Natural killer cell (primary cell): ENCODE measurements around the gene HKDC1. TPM values are rescaled to one million over a fixed set of nuclear protein-coding genes. Genes with fewer than 3 reads are reported as not detected.
A peak's percentile ranks its signal among the peaks of the same experiment; 100 is the strongest.

Experiments
- ATAC-seq, 3 donors: fragments of 150-1000 bp in 2 of 3; fragments of 200-7000 bp in 1 of 3; cut with Tn5 transposase; 1 replicate in 1 of 3; 2 replicates in 2 of 3; pipeline ENCODE4 v1.10.0; 2021; ENCODE audit warnings: mild to moderate bottlenecking in 2 of 3, moderate library complexity in 2 of 3
- DNase-seq, 2 donors: peaks; one replicate each; pipeline versions ENCODE4 v3.0.0 to v3.0.0-alpha.2; 2013 to 2021; ENCODE audit warnings: mixed read lengths in 1 of 2
- H3K27ac ChIP-seq: one replicate; pipeline ENCODE4 v1.5.1; 2013; ENCODE audit warnings: mild to moderate bottlenecking, low read length
- H3K27me3 ChIP-seq: one replicate; pipeline ENCODE4 v1.6.1; 2013; ENCODE audit warnings: low read length; ENCODE audit not compliant: control insufficient read depth, insufficient read depth
- H3K36me3 ChIP-seq: one replicate; pipeline ENCODE4 v1.6.1; 2013; ENCODE audit warnings: low read length; ENCODE audit not compliant: control insufficient read depth, insufficient read depth
- H3K4me1 ChIP-seq: one replicate; pipeline ENCODE4 v1.6.1; 2013; ENCODE audit warnings: low read length; ENCODE audit not compliant: control insufficient read depth, insufficient read depth
- H3K4me3 ChIP-seq: one replicate; pipeline ENCODE4 v1.5.1; 2013; ENCODE audit warnings: low read length
- H3K9me3 ChIP-seq: one replicate; pipeline ENCODE4 v1.6.1; 2013; ENCODE audit warnings: low read length; ENCODE audit not compliant: control insufficient read depth, insufficient read depth
- H3K27ac Mint-ChIP-seq, 2 donors: one replicate each; pipeline ENCODE4 v1.8.0; 2022; ENCODE audit warnings: mild to moderate bottlenecking in 2 of 2, mixed read lengths in 2 of 2, moderate library complexity in 1 of 2
- H3K27me3 Mint-ChIP-seq, 2 donors: one replicate each; pipeline ENCODE4 v1.8.0; 2022; ENCODE audit warnings: low read depth in 2 of 2, mixed read lengths in 2 of 2
- H3K36me3 Mint-ChIP-seq: one replicate; pipeline ENCODE4 v1.8.0; 2022; ENCODE audit warnings: mixed read lengths
- H3K4me1 Mint-ChIP-seq, 2 donors: one replicate each; pipeline ENCODE4 v1.8.0; 2022; ENCODE audit warnings: mixed read lengths in 2 of 2
- H3K4me3 Mint-ChIP-seq: one replicate; pipeline ENCODE4 v1.8.0; 2022; ENCODE audit warnings: mild to moderate bottlenecking, moderate library complexity, mixed read lengths
- H3K9me3 Mint-ChIP-seq, 2 donors: one replicate each; pipeline ENCODE4 v1.8.0; 2022; ENCODE audit warnings: mixed read lengths in 2 of 2
- WGBS: methylation state at CpG from one replicate; pipeline ENCODE4 v1.1.7; 2013; ENCODE audit warnings: missing lambda C conversion rate; ENCODE audit not compliant: insufficient coverage; 5-methylcytosine and 5-hydroxymethylcytosine counted together
- intact Hi-C: fragments of 100-400 bp; cut with micrococcal nuclease; formaldehyde crosslinking; loops from one replicate; pipeline ENCODE4 v1.14.2; 2022
- total RNA-seq, 4 donors: library from RNA; stranded (reverse); fragments of 120-200 nt in 1 of 4; gene quantifications; one replicate each; pipeline versions ENCODE4 v1.2.3 to v1.2.4, GENCODE V29; 2013 to 2022
- TF ChIP-seq, protein P1 (sequence below): fragments of 200-600 bp; IDR thresholded peaks from one replicate; pipeline ENCODE4 v1.8.0; 2022; ENCODE audit warnings: antibody characterized with exemption

HKDC1 gene
- total RNA-seq, 3 donors from 2014 or later (not counting 1 experiment from before 2014, with no cell fraction given): 0.50 to 0.82 TPM; not detected in 1

DNA sequence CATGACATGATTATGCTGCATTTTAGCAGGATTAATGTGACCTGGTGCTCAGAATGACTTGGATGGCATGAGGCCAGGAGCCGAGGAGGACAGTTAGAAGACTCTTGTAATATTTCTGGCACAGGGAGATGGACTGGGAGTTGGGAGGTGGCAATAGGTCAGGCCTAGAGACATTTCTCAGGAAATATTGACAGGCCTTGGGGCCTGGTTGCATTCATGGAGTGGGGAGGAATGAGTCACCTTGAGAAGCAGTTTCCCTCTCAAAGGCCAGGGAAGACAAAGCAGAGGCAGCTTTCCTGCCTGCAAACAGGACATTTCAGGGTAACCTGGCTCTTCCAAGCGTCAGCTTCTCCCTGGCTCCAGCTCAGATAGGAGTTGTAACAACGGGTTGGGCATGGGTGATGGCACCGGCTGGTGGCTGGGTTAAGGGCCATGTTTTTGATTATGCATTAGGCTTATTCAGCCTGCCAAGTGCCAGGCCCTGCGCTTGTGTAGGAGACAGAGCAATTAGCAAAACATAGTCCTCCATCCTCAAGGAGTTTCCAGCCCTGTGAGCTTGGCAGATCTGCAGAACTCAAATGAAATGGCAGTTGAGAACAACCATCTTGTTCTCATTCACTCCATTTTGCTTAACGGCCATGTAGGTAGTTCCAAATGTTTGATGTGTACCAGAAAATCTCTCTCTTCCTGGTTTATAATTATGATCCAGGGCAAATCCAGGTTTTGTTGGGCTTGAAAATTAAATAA, 96.4 kb downstream of the HKDC1 start:
- Mint-ChIP-seq H3K9me3 (no peaks in the 10 kb centered on the region), H3K27me3 (no peaks in the 10 kb centered on the region), H3K36me3 (no peaks in the 10 kb centered on the region), H3K4me3 (peak overlapping the region; percentile 7), H3K4me1 (peaks cover 26 to 32% of the 10 kb centered on the region in 2 donors), H3K27ac (peak overlapping the region; percentile 70 to 93)
- ATAC-seq (no peak), DNase-seq (no peak)
- TF ChIP-seq, protein P1, sequence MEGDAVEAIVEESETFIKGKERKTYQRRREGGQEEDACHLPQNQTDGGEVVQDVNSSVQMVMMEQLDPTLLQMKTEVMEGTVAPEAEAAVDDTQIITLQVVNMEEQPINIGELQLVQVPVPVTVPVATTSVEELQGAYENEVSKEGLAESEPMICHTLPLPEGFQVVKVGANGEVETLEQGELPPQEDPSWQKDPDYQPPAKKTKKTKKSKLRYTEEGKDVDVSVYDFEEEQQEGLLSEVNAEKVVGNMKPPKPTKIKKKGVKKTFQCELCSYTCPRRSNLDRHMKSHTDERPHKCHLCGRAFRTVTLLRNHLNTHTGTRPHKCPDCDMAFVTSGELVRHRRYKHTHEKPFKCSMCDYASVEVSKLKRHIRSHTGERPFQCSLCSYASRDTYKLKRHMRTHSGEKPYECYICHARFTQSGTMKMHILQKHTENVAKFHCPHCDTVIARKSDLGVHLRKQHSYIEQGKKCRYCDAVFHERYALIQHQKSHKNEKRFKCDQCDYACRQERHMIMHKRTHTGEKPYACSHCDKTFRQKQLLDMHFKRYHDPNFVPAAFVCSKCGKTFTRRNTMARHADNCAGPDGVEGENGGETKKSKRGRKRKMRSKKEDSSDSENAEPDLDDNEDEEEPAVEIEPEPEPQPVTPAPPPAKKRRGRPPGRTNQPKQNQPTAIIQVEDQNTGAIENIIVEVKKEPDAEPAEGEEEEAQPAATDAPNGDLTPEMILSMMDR: no peak
- Histone ChIP-seq H3K27me3 (no peaks in the 10 kb centered on the region), H3K36me3 (no peaks in the 10 kb centered on the region), H3K4me1 (peaks cover 35% of the 10 kb centered on the region), H3K9me3 (no peaks in the 10 kb centered on the region), H3K4me3 (no peak overlapping the region), H3K27ac (no peak overlapping the region)
- intact Hi-C loops: loop anchor here (2.0 kb wide), 1 partner anchor 88 kb away; no protein-coding TSS in a partner anchor
- WGBS: 96% methylated on average over 5 of the region's 6 CpGs

Other genes with a start within 250 kb of the HKDC1 start
- gene KIFBP, start 231.5 kb upstream of the HKDC1 start, total RNA-seq: 1 to 10 TPM; 3.5 to 4.4 (median 4.0) TPM
- 100 to 1,000 TPM; 636 to 954 (median 778) TPM for gene SRGN, start 132.2 kb upstream of the HKDC1 start, total RNA-seq
- gene VPS26A, start 96.2 kb upstream of the HKDC1 start, total RNA-seq: 10 to 100 TPM; 62.6 to 86.4 (median 86.2) TPM
- 100 to 1,000 TPM in 1 of 3 donors, 10 to 100 TPM in 2; 56.6 to 104 (median 67.1) TPM for gene SUPV3L1, start 40.1 kb upstream of the HKDC1 start, total RNA-seq
- 10 to 100 TPM; 58.4 to 72.6 (median 69.5) TPM for gene HK1, start 58.2 kb downstream of the HKDC1 start, total RNA-seq
- not detected for gene TACR2, start 196.6 kb downstream of the HKDC1 start, total RNA-seq
- gene TSPAN15, start 231.1 kb downstream of the HKDC1 start, total RNA-seq: 1 to 10 TPM; 1.3 to 3.9 (median 2.1) TPM